GM23338 (cell line): ENCODE data around the gene TBPL1. TPM values are rescaled to one million over a fixed set of nuclear protein-coding genes. Genes with fewer than 3 reads are reported as not detected.
"Not testable (repeated sequence)": the region's sequence is repeated elsewhere in the genome, so short reads cannot be mapped to it uniquely, and the experiment has no call there.

Source experiments
- ATAC-seq: fragments of 200-7000 bp; cut with Tn5 transposase; 3 replicates; pipeline ENCODE4 v1.9.1; 2020
- DNase-seq: peaks from one replicate; pipeline ENCODE4 v3.0.0-alpha.2; 2015; ENCODE audit warnings: low spot score
- H2AFZ ChIP-seq: fragments of 200-600 bp; sonication (generic); 2 replicates; pipeline ENCODE4 v1.8.0; 2016; ENCODE audit warnings: antibody characterized with exemption, mild to moderate bottlenecking, moderate library complexity
- H3F3A ChIP-seq: fragments of 200-600 bp; sonication (generic); replicated peaks from 2 replicates; pipeline ENCODE4 v1.8.0; 2017; ENCODE audit warnings: antibody characterized with exemption, mixed run types, low read depth
- H3K27ac ChIP-seq: fragments of 200-600 bp; sonication (generic); 2 replicates; pipeline ENCODE4 v1.6.1; 2016; ENCODE audit warnings: low read depth
- H3K27me3 ChIP-seq: fragments of 200-600 bp; sonication (generic); 2 replicates; pipeline ENCODE4 v1.8.0; 2016; ENCODE audit warnings: mild to moderate bottlenecking, mixed run types, moderate library complexity; ENCODE audit not compliant: insufficient read depth
- H3K36me3 ChIP-seq: fragments of 200-600 bp; sonication (generic); 2 replicates; pipeline ENCODE4 v1.8.0; 2016; ENCODE audit warnings: mild to moderate bottlenecking; ENCODE audit not compliant: insufficient read depth
- H3K4me1 ChIP-seq: fragments of 200-600 bp; sonication (generic); 2 replicates; pipeline ENCODE4 v1.8.0; 2016; ENCODE audit warnings: mild to moderate bottlenecking, moderate library complexity; ENCODE audit not compliant: insufficient read depth
- H3K4me2 ChIP-seq: fragments of 200-600 bp; sonication (generic); 2 replicates; pipeline ENCODE4 v1.7.1; 2017; ENCODE audit warnings: mixed run types
- H3K4me3 ChIP-seq: fragments of 200-600 bp; sonication (generic); 2 replicates; pipeline ENCODE4 v1.6.1; 2016; ENCODE audit warnings: mixed run types
- H3K79me2 ChIP-seq: fragments of 200-600 bp; sonication (generic); replicated peaks from 2 replicates; pipeline ENCODE4 v1.8.0; 2017; ENCODE audit warnings: mild to moderate bottlenecking; ENCODE audit not compliant: insufficient read depth
- H3K9me2 ChIP-seq: fragments of 200-600 bp; sonication (generic); 2 replicates; pipeline ENCODE4 v1.8.0; 2017; ENCODE audit not compliant: insufficient read depth
- H4K20me1 ChIP-seq: fragments of 200-600 bp; sonication (generic); replicated peaks from 2 replicates; pipeline ENCODE4 v1.8.0; 2017; ENCODE audit warnings: mild to moderate bottlenecking; ENCODE audit not compliant: insufficient read depth
- H3K27ac Mint-ChIP-seq: 2 replicates; pipeline ENCODE4 v1.8.0; 2020; ENCODE audit warnings: inconsistent platforms, mild to moderate bottlenecking, moderate library complexity, mixed read lengths
- H3K27me3 Mint-ChIP-seq: 3 replicates; pipeline ENCODE4 v1.8.0; 2022; ENCODE audit warnings: low read depth, mild to moderate bottlenecking, moderate library complexity, mixed read lengths, inconsistent platforms; ENCODE audit not compliant: insufficient read depth, poor library complexity
- H3K36me3 Mint-ChIP-seq: 3 replicates; pipeline ENCODE4 v1.8.0; 2021; ENCODE audit warnings: low read depth, mild to moderate bottlenecking, inconsistent platforms, moderate library complexity, mixed read lengths
- H3K4me1 Mint-ChIP-seq: 3 replicates; pipeline ENCODE4 v1.8.0; 2020; ENCODE audit warnings: mild to moderate bottlenecking, inconsistent platforms, mixed read lengths
- H3K4me3 Mint-ChIP-seq: 3 replicates; pipeline ENCODE4 v1.8.0; 2021; ENCODE audit warnings: moderate library complexity, mild to moderate bottlenecking, inconsistent platforms, mixed read lengths
- H3K9me3 Mint-ChIP-seq: 3 replicates; pipeline ENCODE4 v1.8.0; 2020; ENCODE audit warnings: moderate library complexity, mild to moderate bottlenecking, inconsistent platforms, mixed read lengths
- CTCF ChIP-seq, 2 experiments: fragments of 200-600 bp in 1 of 2; sonication (generic) in 1 of 2; conservative IDR thresholded peaks; 2 replicates each; pipeline versions ENCODE4 v1.5.1 to v1.6.1; 2016 to 2017; ENCODE audit warnings: antibody characterized with exemption in 2 of 2, low read depth in 2 of 2, mild to moderate bottlenecking in 2 of 2, moderate library complexity in 1 of 2
- ZNF462 ChIP-seq: fragments of 250-450 bp; sonication (Bioruptor Pico); IDR thresholded peaks from 2 replicates; pipeline ENCODE4 v1.5.0; 2020; ENCODE audit warnings: mild to moderate bottlenecking, moderate library complexity
- polyA plus RNA-seq: library from polyadenylated mRNA; unstranded; fragments of >200 nt; fragmentation: Nextera tagmentation; extraction: Ambion mirVana; gene quantifications from 2 replicates; pipeline ENCODE4 v1.2.1, GENCODE V29; 2016
- total RNA-seq: library from RNA; depleted of rRNA; stranded (reverse); fragments of >200 nt; shearing (Covaris generic); gene quantifications from 2 replicates; pipeline ENCODE4 v1.2.3, GENCODE V29; 2014

The TBPL1 gene
- total and polyA plus RNA-seq, 2 experiments from 2014 or later: 72.9 to 139 TPM

DNA sequence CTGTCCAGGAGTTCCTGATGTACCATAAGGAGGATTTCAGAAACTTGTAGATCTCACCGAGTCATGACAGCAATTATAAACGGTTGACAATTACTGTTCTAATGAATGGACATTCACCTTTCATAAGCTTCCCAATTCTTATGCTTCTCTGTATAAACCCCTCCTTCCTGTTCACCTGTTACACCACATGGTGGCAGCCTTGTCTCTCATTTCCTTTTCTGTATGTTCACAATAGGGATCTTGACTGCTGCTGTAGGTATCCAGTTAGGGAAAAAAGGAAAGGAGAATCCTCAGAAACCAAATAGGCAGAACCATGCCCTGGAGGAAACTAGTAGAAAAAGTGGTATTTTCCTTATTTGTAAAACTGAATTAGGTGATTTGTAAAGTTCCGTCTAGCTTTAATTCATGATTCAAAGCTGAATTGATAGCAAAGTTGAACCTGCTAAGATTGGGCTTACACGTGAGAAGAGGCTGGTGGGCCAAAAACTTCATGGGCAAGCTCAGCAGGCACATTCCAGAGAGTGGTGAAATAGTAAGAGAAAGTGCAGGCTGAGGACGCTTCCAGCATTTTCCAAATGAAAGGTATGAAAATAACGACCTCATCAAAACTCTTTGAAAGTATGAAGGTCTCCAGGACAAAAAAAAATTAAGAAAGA is 29.0 kb upstream of the TBPL1 start (continued):
- TF ChIP-seq ZNF462 (CRISPR knock-in tag) (no peak), CTCF (conservative IDR thresholded peaks at IDR 0.05; ENCODE audit: low read depth in 2 of 2) (peak; percentile 96 to 99)

GRCh38 chr6:133931221-133931620 is 21.8 kb upstream of the TBPL1 start:
- peak in 1 of 2 experiments; percentile 51; a peak in 2 of 4 replicates for TF ChIP-seq CTCF (conservative IDR thresholded peaks at IDR 0.05; ENCODE audit: low read depth in 2 of 2)
- not testable (repeated sequence) for H3K27ac Mint-ChIP-seq, H4K20me1 ChIP-seq, H3K4me3 ChIP-seq, H3K4me3 Mint-ChIP-seq, H3K9me2 ChIP-seq, H3K27me3 Mint-ChIP-seq, ATAC-seq, H3K36me3 ChIP-seq, H3F3A ChIP-seq, DNase-seq, H3K79me2 ChIP-seq, H3K36me3 Mint-ChIP-seq, H3K4me1 Mint-ChIP-seq, H3K4me2 ChIP-seq, H3K4me1 ChIP-seq, H3K27ac ChIP-seq, H3K27me3 ChIP-seq
- H3K9me3 Mint-ChIP-seq: peaks cover 20% of the 10 kb centered on the region
- H2AFZ ChIP-seq: 0 out of 2 replicates have a peak overlapping the region, but pooled peaks have one; percentile 28

- H3K4me3 ChIP-seq, H3K36me3 ChIP-seq, H3K4me1 Mint-ChIP-seq, DNase-seq, H3K27me3 Mint-ChIP-seq, H3K36me3 Mint-ChIP-seq, H3K9me2 ChIP-seq, H3K4me1 ChIP-seq, H3K27me3 ChIP-seq, H3K4me3 Mint-ChIP-seq, H3F3A ChIP-seq, H3K27ac Mint-ChIP-seq, ATAC-seq, H3K27ac ChIP-seq, H3K4me2 ChIP-seq, H2AFZ ChIP-seq, H3K79me2 ChIP-seq, H4K20me1 ChIP-seq: not testable (repeated sequence)
- H3K9me3 Mint-ChIP-seq: peaks cover 20% of the 10 kb centered on the region
Observed at GRCh38 chr6:133936352-133936751, 16.7 kb upstream of the TBPL1 start.
